SK-N-SH (cell line): ENCODE results near the gene SMOC1. TPM values are rescaled to one million over a fixed set of nuclear protein-coding genes. Genes with fewer than 3 reads are reported as not detected.

Source experiments
- CTCF ChIA-PET: fragments of 300-600, 350-600 bp; formaldehyde crosslinking; extraction: SDS; loops from one replicate; lab custom pipeline; 2021; lab: Yijun Ruan, JAX
- POLR2A ChIA-PET: fragments of 350-600 bp; sonication (Branson Sonifier 250); formaldehyde crosslinking; extraction: SDS; loops from one replicate; lab custom pipeline; 2020; ENCODE audit warnings: antibody characterized with exemption, inconsistent platforms; lab: Yijun Ruan, JAX
- DNase-seq: peaks from one replicate; pipeline ENCODE4 v3.0.0; 2012
- H2AFZ ChIP-seq: fragments of 200-600 bp; sonication (generic); 2 replicates; pipeline ENCODE4 v1.8.1; 2016; ENCODE audit warnings: antibody characterized with exemption, mild to moderate bottlenecking, low read depth
- H3F3A ChIP-seq: fragments of 200-600 bp; sonication (generic); replicated peaks from 2 replicates; pipeline ENCODE3; 2016; ENCODE audit warnings: antibody characterized with exemption, mild to moderate bottlenecking; ENCODE audit not compliant: insufficient read depth
- H3K27ac ChIP-seq, 2 experiments: fragments of 200-500 bp in 1 of 2; fragments of 200-600 bp in 1 of 2; sonication (Bioruptor generic) in 1 of 2; sonication (generic), shearing (Covaris generic) in 1 of 2; 2 replicates each; pipeline versions ENCODE4 v1.5.1 to v1.6.1; 2014 to 2016; ENCODE audit warnings: low read depth in 2 of 2, inconsistent platforms in 1 of 2, low read length in 1 of 2, mild to moderate bottlenecking in 1 of 2, mixed read lengths in 1 of 2
- H3K27me3 ChIP-seq: fragments of 200-600 bp; sonication (generic), shearing (Covaris generic); 2 replicates; pipeline ENCODE4 v1.6.1; 2016; ENCODE audit warnings: mixed run types; ENCODE audit not compliant: insufficient read depth
- H3K36me3 ChIP-seq, 2 experiments: fragments of 200-500 bp in 1 of 2; fragments of 200-600 bp in 1 of 2; sonication (Bioruptor generic) in 1 of 2; sonication (generic) in 1 of 2; replicated peaks in 1 of 2; 2 replicates each; pipeline versions ENCODE3 to v1.5.1; 2014 to 2016; ENCODE audit warnings: low read length in 1 of 2, mild to moderate bottlenecking in 1 of 2; ENCODE audit not compliant: insufficient read depth in 2 of 2, control insufficient read depth in 1 of 2
- H3K4me1 ChIP-seq, 2 experiments: fragments of 200-500 bp in 1 of 2; fragments of 200-600 bp in 1 of 2; sonication (Bioruptor generic) in 1 of 2; sonication (generic), shearing (Covaris generic) in 1 of 2; 2 replicates each; pipeline versions ENCODE4 v1.5.1 to v1.6.1; 2014 to 2016; ENCODE audit warnings: low read depth in 1 of 2, low read length in 1 of 2, mixed run types in 1 of 2; ENCODE audit not compliant: insufficient read depth in 2 of 2, control insufficient read depth in 1 of 2
- H3K4me2 ChIP-seq: fragments of 200-600 bp; sonication (generic), shearing (Covaris generic); 2 replicates; pipeline ENCODE4 v1.6.1; 2017; ENCODE audit warnings: mixed run types
- H3K4me3 ChIP-seq, 2 experiments: fragments of 200-500 bp in 1 of 2; fragments of 200-600 bp in 1 of 2; sonication (Bioruptor generic) in 1 of 2; sonication (generic), shearing (Covaris generic) in 1 of 2; 2 replicates each; pipeline versions ENCODE4 v1.5.1 to v1.8.1; 2014 to 2016; ENCODE audit warnings: low read depth in 2 of 2, inconsistent platforms in 1 of 2, low read length in 1 of 2, mild to moderate bottlenecking in 1 of 2, mixed read lengths in 1 of 2, moderate library complexity in 1 of 2
- H3K79me2 ChIP-seq: fragments of 200-600 bp; sonication (generic); 2 replicates; pipeline ENCODE4 v1.8.1; 2017; ENCODE audit warnings: mild to moderate bottlenecking; ENCODE audit not compliant: insufficient read depth
- H3K9ac ChIP-seq: fragments of 200-600 bp; sonication (generic); 2 replicates; pipeline ENCODE4 v1.6.1; 2017; ENCODE audit warnings: mixed run types
- H3K9me2 ChIP-seq: fragments of 200-600 bp; sonication (generic); 2 replicates; pipeline ENCODE4 v1.6.1; 2017; ENCODE audit warnings: mixed run types
- H3K9me3 ChIP-seq: fragments of 200-600 bp; sonication (generic); 2 replicates; pipeline ENCODE4 v1.6.1; 2017; ENCODE audit warnings: mixed run types, mild to moderate bottlenecking, moderate library complexity
- H4K20me1 ChIP-seq: fragments of 200-600 bp; sonication (generic); 2 replicates; pipeline ENCODE4 v1.6.1; 2017; ENCODE audit warnings: mild to moderate bottlenecking, mixed run types; ENCODE audit not compliant: insufficient read depth
- CHD2 ChIP-seq: fragments of 150-350 bp; IDR thresholded peaks from 2 replicates; pipeline ENCODE4 v1.6.1; 2018; ENCODE audit warnings: low read length; ENCODE audit not compliant: partially characterized antibody
- ELF1 ChIP-seq: IDR thresholded peaks from 2 replicates; pipeline ENCODE4 v1.4.0; 2012
- EP300 ChIP-seq, 2 experiments: IDR thresholded peaks; 2 replicates each; pipeline versions ENCODE4 v1.4.0 to v1.6.1; 2012; ENCODE audit warnings: borderline replicate concordance in 1 of 2, low read depth in 1 of 2, low read length in 1 of 2
- EZH2phosphoT487 ChIP-seq: fragments of 200-600 bp; sonication (generic); IDR thresholded peaks from 2 replicates; pipeline ENCODE4 v1.6.1; 2017; ENCODE audit warnings: low read depth, mixed run types, mild to moderate bottlenecking, antibody characterized with exemption, moderate library complexity, borderline replicate concordance
- FOXM1 ChIP-seq: IDR thresholded peaks from 2 replicates; pipeline ENCODE4 v1.4.0; 2012; ENCODE audit warnings: low read depth, mild to moderate bottlenecking
- GATA2 ChIP-seq: sonication (generic); formaldehyde crosslinking; IDR thresholded peaks from 2 replicates; pipeline ENCODE4 v1.5.0; 2020; ENCODE audit warnings: mild to moderate bottlenecking, missing genetic modification reagents
- MAX ChIP-seq: IDR thresholded peaks from 2 replicates; pipeline ENCODE4 v1.4.0; 2012; ENCODE audit warnings: low read depth
- PBX3 ChIP-seq: IDR thresholded peaks from 2 replicates; pipeline ENCODE4; 2012
- RCOR1 ChIP-seq: fragments of 150-350 bp; IDR thresholded peaks from 2 replicates; pipeline ENCODE4 v1.6.1; 2017; ENCODE audit warnings: antibody characterized with exemption, low read length
- RFX5 ChIP-seq: IDR thresholded peaks from 2 replicates; pipeline ENCODE4 v1.6.1; 2012; ENCODE audit warnings: mild to moderate bottlenecking, improper control_type of control experiment, low read length
- SIN3A ChIP-seq: IDR thresholded peaks from 2 replicates; pipeline ENCODE4 v1.6.1; 2012; ENCODE audit warnings: low read depth, mild to moderate bottlenecking, low read length, moderate library complexity, borderline replicate concordance
- USF1 ChIP-seq: IDR thresholded peaks from 2 replicates; pipeline ENCODE4 v1.4.0; 2012; ENCODE audit warnings: low read depth, borderline replicate concordance
- WGBS: methylation state at CpG from one replicate; pipeline ENCODE4 v1.1.6; 2017; ENCODE audit warnings: low lambda C conversion rate; 5-methylcytosine and 5-hydroxymethylcytosine counted together
- polyA plus RNA-seq, 3 experiments: library from polyadenylated mRNA; depleted of rRNA; stranded (reverse); fragments of >200 nt; gene quantifications; 2 replicates each; pipeline ENCODE4 v1.2.3, GENCODE V29; 2012

SMOC1 gene
- polyA plus RNA-seq, 1 of the 3 experiments (the other 2 are of a cell fraction) = not detected

GRCh38 chr14:69991422-69991821 lies 112.2 kb downstream of the SMOC1 start:
- Histone ChIP-seq H3F3A (no peaks in the 10 kb centered on the region), H3K4me3 (no peak overlapping the region), H3K27me3 (no peaks in the 10 kb centered on the region), H3K27ac (no peak overlapping the region), H3K4me2 (no peak overlapping the region), H4K20me1 (no peaks in the 10 kb centered on the region), H3K36me3 (no peaks in the 10 kb centered on the region), H2AFZ (no peak overlapping the region), H3K9me2 (no peaks in the 10 kb centered on the region), H3K79me2 (no peaks in the 10 kb centered on the region), H3K9ac (no peak overlapping the region), H3K9me3 (no peaks in the 10 kb centered on the region), H3K4me1 (no peaks in the 10 kb centered on the region; a peak in 1 of 4 replicates)
- TF ChIP-seq CHD2 = no peak
- TF ChIP-seq ELF1 = no peak
- ChIA-PET CTCF (interaction anchor here (0.9 to 3.3 kb wide), 3 partner anchors 36 to 173 kb away, joined by 3 to 10 read pairs (median 6); no protein-coding TSS in a partner anchor), POLR2A (no interaction called here)
- DNase-seq = no peak

- H3K4me2 ChIP-seq = no peak overlapping the region
- H3K27ac ChIP-seq = no peak overlapping the region
- H3K9me2 ChIP-seq = no peaks in the 10 kb centered on the region
- H3K9ac ChIP-seq = no peak overlapping the region
- H3K27me3 ChIP-seq = no peaks in the 10 kb centered on the region
- WGBS = 9% methylated on average over 3 of the region's 3 CpGs
- no peak for DNase-seq
- H3K9me3 ChIP-seq = no peaks in the 10 kb centered on the region
- H3K79me2 ChIP-seq = no peaks in the 10 kb centered on the region
- ChIA-PET CTCF (interaction anchor here (1.1 to 3.3 kb wide), 4 partner anchors 21 to 174 kb away, joined by 3 to 10 read pairs (median 4); no protein-coding TSS in a partner anchor), POLR2A (no interaction called here)
- H4K20me1 ChIP-seq = no peaks in the 10 kb centered on the region
- H2AFZ ChIP-seq = no peak overlapping the region
- H3K4me3 ChIP-seq = no peak overlapping the region
- H3F3A ChIP-seq = no peaks in the 10 kb centered on the region
- no peak for TF ChIP-seq USF1
- no peak for TF ChIP-seq CHD2
- no peak for TF ChIP-seq EP300 (IDR thresholded peaks at IDR 0.05; ENCODE audit: borderline replicate concordance in 1 of 2, low read depth in 1 of 2, low read length in 1 of 2)
- no peak for TF ChIP-seq MAX
- no peak for TF ChIP-seq FOXM1
- no peak for TF ChIP-seq EZH2phosphoT487
- no peaks in the 10 kb centered on the region for H3K36me3 ChIP-seq
- no peaks in the 10 kb centered on the region; a peak in 1 of 4 replicates for H3K4me1 ChIP-seq
Measured at GRCh38 chr14:69992564-69992963, 113.3 kb downstream of the SMOC1 start.

GRCh38 chr14:69993326-69993725 lies 114.1 kb downstream of the SMOC1 start:
- Histone ChIP-seq H3K9me2 (no peaks in the 10 kb centered on the region), H3K4me3 (no peak overlapping the region), H3K9me3 (no peaks in the 10 kb centered on the region), H3K27ac (no peak overlapping the region), H4K20me1 (no peaks in the 10 kb centered on the region), H3K36me3 (no peaks in the 10 kb centered on the region), H3K4me2 (no peak overlapping the region)
- TF ChIP-seq PBX3 (no peak), MAX (no peak), SIN3A (no peak), GATA2 (no peak), RCOR1 (no peak), EZH2phosphoT487 (no peak), RFX5 (no peak)
- TF ChIP-seq, all 33 proteins: peak for 0
- WGBS = 17% methylated on average over 2 of the region's 2 CpGs
- DNase-seq = no peak
- Histone ChIP-seq H3K27me3 (no peaks in the 10 kb centered on the region), H3F3A (no peaks in the 10 kb centered on the region), H3K9ac (no peak overlapping the region), H3K79me2 (no peaks in the 10 kb centered on the region), H3K4me1 (no peaks in the 10 kb centered on the region; a peak in 1 of 4 replicates), H2AFZ (no peak overlapping the region)
- ChIA-PET CTCF (interaction anchor here (0.8 to 3.3 kb wide), 6 partner anchors 13 to 175 kb away, joined by 3 to 10 read pairs (median 4); no protein-coding TSS in a partner anchor), POLR2A (no interaction called here)
